Measurements from ENCODE around the gene IL17RA.
A peak's percentile ranks its signal among the peaks of the same experiment; 100 is the strongest.
"Not testable (repeated sequence)": the region's sequence is repeated elsewhere in the genome, so short reads cannot be mapped to it uniquely, and the experiment has no call there.

IL17RA gene

DNA sequence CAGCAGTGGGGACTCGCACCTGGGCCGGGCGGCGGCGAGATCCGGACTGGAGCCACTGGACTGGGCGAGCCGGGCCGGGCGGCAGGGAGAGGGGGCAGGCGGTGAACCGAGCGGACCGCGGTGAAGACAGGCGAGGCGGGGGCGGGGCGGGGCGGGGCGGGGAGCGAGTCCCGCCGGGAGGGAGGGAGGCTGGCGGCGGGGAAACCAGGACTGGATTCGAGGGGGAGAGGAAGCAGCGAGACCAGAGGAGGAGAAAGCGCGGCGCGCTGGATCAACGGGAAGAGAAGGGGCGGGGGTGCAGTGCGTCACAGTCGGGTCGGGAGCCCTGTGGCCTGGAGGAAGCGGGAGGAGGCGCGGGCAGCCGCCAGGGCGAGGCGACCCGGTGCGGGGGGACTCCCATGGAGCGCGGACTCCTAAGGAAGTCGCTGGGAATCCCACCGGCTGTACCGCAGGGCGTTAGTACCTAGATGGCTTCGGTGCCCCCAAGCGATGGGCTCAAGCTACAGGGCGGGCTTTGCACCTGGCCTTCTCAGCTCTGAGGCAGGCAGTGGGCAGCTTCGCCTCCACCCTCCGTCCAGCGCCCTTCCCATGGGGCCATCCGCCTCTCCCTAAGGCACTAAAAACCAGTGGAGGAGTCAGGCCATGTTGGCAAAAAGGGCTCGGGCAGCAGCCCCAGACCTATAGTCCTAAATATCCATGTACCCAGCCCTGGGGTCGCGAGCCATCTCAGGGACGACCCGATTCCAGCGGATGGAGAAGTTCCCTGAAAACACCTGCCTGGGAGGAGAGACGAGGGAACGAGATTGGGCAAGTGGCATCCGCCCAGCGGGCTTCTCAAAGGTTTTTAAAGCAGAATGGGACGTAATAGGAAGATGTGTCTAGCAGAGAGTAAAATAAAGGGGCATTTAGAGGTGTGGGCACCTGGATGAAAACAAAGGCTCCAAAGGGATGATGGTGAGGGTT, 36.7 kb downstream of the IL17RA start, which contains the start of gene TMEM121B:
TMEM121B (minus strand) TSS at position 128 of the 963 bp plus-strand sequence. CDS start 233 bp downstream, outside the sequence.
- DNase-seq, result peak; percentile 75 to 90

DNA sequence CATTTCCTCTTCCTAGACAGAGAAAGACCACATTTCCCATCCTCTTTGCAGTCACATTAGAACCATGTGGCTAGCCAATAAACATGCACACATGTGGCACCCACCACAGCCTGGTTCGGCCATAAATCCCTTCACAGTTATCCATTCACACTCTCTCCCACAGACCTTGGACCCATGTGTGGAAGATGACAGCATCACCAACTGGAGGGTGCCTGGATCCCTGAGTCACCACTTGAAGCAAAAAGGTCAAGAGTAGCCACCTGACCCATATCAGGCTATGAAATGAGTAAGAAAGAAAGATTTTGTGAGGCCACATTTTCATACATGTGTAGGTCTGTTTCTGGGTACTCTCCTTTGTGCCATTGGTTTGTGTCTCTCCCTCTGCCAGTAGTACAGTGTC, 45.4 kb downstream of the IL17RA start:
- DNase-seq, result no peak

DNA sequence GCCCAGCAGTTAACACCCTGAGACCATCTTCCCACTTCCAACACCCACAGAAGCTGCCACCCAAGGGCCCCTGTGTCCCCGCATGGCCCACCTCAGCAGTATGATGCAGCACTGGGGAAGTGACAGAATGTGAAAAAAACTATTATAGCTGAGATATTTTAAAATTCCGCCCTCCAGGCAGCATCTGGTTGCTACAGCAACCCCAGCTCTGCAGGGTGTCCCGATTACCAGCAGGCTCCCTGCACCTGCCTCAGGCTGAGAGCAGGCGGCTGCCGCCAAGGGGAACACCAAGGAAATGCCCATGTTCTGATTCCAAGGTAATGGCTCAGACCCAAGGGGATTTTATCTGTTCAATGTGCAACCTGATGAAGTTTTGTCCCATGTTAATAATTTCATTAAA, 46.9 kb downstream of the IL17RA start:
- DNase-seq, result no peak

DNA sequence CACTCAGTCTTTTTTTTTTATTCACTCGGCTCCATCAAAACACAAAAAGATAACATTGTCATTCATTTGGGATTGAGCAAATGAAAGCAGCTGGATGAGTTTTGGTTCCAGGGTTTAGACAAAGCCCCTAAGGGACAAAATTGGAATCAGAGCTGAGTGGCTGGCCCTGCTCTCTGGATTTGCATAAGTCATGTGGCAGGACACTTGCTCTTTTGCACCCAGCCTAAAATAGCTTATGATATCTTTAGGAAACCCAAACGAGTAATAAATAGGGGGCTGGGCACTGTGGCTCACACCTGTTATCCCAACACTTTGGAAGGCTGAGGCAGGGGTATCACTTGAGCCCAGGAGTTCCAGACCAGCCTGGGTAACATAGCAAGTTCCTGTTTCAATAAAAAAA, 47.3 kb downstream of the IL17RA start:
- DNase-seq, result no peak

DNA sequence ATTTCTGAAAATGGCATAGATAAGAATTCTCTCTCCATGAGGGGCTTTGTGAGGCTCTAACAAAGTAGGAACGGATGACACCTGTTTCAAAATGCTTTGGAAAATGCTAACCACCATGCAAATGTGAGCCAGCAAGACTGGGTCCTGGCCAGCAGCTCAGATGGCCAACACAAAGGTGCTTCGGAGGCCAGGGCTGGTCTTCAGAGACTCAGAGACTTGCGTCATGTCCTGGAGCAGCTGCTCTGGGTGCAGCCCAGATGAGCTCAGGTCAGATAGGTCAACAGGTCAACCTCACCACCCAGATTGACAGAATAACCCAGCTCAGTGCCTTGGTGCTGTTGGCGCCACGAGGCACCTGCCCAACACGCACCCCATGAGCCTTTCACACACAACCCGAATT, 48.3 kb downstream of the IL17RA start:
- DNase-seq, result no peak

DNA sequence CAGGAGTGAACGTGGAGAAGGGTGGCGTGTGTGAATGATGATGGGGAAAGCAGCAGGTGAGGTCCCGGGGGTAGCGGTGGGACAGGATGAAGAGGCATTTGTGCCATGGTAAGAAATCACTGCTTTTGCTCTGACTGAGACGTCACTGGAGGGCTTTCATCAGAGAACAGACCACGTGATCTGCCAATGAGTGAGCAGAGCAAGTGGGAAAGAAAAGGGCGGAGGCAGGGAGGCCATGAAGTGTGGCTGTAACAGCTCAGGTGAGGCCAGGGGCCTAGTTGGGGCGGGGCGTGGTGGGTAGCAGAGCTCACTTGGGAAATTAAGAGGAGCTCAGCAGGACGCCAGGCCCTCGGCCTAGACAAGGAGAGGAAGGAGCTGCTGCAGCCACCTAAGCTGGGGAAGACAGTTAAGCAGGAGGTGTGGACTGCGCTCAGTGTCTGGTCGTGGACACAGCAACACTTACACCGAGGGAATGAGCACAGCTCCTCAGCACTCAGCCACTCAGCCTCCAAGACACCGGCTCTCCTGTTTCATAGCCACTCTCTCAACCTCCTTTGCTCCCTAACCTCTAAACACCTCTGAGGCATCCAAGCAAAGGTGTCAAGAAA, 50.5 kb downstream of the IL17RA start:
- no peak for DNase-seq

DNA sequence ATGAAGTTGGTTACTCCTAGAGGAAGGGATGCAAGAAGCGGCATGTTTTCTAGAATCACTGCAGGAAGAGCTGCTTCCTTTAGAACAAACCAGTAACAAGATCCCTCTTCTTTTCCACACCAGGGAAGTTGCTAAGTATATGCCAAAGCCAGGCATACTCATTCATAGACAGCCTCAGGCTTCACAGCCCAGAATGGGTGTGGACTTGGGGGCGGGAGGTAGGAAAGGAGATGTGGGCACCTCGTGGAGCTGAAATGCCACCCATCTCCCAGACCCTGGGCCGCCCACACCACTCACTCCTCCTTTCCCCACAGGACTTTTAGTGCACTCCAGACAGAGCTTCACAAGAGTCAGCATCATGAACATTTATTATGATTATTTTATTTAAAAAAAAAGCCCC, 52.4 kb downstream of the IL17RA start:
- DNase-seq, result no peak

DNA sequence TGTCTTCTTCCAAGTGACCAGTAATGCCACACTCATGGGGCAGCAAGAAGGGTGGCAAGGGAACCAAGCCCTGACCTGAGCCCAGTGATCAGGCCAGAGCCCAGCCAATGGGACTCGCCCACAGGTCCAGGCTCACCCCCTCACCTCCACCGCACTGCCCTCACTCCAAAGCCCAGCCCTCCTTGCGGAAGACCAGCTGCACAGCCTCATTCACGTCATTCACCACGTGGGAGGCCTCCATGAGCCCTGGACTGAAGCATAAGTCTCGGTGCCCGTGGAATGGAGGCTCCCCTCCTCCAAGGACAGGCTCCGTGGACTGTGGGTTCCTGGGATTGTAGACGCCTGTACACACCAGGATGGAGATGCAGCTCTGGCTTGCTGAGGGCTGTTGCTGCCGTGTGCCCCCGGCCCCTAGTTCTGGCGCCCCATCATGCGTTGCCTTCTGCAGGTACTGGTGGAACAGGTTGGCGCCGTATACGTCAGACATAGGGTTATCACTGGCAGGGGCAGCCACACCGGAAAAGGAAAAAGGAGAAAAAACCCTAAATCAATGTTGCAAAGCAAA, 53.1 kb downstream of the IL17RA start:
- DNase-seq, result no peak

DNA sequence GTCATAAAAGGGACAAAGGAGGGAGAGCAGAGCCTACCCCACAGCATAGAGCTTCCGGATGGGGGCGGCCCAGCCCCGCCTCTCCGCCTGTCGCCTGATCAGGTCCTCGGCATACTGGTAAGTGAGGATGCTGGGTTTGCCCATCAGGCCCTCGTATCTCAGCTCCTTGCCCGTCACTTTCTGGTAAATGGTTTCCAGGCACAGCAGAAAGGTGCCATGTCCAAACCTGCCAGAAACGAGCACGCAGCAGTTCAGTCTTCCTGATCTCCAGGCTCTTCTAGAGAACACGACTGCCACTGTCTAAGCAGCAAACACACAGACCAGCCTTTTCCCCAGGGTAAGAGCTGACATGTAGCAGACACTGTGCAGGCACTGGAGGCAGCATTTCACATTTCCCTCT, 53.7 kb downstream of the IL17RA start:
- DNase-seq, result no peak

DNA sequence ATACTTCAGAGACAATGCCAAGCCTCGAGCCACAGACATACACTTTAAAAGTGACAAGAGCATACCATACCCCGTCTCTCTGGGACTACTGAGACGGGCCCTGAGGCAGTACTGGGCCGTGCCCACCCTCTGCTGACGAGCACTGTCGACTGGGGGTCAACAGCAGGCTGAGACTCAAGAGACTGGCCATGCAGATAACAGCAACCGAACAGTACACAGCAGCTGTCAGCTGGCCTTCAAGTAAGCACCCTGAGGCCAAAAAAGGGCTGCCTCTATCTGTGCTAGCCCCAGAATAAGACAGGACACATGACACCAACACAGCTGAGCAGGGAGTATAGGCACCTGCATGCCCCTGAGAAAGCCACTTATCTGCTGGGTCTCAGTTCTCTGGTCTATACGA, 55.2 kb downstream of the IL17RA start:
- no peak for DNase-seq

DNA sequence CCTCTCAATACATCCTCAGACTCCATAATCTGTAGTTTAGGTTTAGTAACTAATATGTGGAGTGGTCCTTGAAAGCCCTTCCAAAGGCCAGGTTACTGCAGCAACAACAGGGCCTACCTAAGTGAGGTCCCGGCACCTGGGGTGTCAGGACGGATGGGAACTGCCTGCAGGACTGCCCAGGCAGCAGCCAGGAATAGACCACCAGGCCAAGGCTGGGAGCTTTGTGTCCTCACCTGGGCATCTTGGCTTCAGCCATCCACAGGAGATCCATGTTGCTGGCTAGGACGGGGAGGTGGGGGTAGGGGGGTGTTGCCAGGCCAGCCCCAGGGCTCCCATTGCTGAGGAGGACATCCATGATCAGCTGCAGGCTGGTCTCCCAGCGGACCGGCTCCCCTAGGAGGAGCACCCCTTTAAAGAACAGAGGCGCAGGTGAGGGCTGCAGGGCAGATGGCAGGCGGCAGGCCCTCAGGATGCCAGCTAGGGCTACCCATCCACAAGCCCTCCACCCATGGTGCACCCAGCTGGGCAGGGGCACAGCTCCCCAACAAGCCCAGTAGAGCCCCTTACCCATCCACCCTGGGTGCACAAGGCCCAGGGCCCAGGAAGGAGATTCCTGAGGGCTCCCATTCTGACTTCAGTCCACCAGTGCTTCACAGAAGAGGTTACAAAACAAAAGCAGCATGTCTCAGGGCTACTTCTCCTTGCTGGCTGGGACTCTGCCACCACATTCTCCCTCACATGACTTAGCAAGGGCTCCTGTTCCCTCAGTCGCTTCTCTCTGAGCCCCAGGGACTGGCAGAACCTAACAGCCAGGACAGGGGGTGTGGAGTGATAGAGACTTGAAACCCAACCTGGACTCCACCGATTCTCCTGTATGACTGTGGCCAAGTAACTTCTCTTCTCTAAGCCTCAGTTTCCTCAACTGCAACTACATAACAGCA, 56.3 kb downstream of the IL17RA start:
- DNase-seq, result no peak

DNA sequence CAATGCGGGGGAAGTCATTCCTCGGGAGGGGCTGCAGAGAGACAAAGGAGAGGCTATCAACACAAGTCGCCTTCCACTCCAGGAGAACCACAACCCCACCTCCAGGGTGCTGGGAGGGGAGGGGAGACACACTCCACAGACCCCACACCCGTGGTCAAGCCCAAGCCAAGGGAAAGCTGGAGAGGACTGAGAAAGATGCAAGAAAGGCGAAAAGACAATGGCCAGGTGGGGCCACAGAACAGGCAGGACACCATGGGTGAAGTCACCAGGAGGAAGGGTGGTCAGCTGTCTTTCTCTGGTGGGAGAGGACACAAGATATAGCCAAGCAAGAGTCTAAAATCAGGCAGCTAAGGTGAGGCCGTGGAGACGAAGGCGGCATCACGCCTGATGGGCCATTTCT, 58.3 kb downstream of the IL17RA start:
- DNase-seq, result no peak

DNA sequence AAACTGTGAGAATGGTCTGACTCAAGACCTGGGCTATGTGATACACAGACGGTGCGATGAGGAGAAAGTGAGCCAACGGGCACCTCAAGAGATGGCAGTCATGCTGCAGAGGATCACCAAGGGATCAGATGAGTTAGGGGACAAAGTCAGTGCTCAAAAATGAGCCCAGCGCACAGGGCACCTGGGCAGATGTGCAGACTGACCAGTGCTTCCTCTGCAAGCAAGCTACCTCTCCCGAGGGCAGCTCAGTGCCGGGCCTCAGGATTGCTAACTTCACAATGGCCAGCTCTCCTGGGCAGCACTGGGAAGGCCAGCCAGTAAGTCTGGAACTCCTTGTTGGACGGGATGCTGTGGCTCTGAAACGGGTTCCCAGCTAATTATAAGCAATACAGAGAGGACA, 59.0 kb downstream of the IL17RA start:
- no peak for DNase-seq

DNA sequence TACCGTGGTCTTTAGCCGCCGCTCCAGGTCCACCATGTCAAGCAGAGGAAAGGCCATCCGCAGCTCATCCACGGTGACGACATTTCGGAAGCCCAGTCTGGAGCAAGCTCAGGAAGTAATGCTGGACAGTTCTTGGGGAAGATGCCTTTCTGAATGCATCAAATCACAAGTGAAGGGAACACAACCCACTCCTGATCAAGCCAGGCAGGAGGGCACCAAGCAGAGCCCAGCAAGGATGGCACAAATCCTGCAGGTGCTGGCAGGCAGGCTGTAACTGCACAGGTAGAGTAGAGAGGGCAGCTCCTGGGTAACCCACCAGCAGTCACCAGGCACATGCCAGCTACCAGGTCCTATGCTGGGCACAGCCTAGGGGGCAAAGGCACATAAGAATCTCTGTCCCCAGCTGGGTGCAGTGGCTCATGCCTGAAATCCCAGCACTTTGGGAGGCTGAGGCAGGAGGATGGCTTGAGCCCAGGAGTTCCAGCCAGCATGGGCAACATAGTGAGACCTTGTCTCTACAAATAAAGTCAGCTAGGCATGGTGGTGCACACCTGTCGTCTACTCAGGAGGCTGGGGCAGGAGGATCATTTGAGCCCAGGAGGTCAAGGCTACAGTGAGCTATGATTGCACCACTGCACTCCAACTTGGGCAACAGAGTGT, 60.4 kb downstream of the IL17RA start:
- no peak for DNase-seq

DNA sequence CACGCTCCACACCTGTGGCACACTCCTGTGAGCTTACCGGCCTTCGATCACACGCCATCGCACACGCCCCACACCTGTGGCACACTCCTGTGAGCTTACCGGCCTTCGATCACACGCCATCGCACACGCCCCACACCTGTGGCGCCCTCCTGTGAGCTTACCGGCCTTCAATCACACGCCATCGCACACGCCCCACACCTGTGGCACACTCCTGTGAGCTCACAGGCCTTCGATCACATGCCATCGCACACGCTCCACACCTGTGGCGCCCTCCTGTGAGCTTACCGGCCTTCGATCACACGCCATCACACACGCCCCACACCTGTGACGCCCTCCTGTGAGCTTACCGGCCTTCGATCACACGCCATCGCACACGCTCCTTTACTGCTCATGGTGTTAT, 62.7 kb downstream of the IL17RA start:
- not testable (repeated sequence) for DNase-seq

DNA sequence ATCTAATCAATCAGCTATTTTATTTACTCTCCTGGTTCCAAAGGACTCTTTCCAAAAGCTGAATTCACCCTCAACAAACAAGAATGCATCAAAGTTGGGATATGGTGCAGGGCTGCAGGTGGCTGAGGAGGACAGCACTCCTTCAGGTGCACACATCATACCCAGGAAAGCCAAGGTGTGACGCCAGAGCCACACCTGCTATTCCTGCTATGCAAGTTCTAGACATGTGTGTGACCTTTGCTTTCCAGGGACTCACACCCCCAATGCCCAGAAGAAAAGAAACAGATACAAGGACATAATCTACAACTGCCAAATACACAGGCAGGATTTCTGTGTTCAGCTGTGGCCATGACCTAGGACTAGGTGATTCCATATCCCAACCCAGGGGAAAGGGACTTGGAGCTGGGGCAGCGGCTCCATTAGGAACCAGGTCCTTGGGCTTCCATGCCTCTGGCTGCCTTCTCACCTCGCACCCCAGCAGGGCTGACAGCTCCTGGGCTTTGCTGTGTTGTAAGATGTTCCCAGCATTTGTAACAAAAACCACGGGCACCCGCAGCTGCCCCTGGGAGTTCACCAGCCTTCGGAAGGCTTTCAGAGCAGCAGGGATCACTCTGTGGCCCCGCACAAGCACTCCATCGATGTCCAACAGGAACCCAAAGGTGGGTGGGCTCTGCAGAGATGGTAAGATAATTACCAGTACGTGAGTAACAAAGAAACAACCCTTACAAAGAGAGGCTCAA, 64.4 kb downstream of the IL17RA start:
- no peak for DNase-seq

DNA sequence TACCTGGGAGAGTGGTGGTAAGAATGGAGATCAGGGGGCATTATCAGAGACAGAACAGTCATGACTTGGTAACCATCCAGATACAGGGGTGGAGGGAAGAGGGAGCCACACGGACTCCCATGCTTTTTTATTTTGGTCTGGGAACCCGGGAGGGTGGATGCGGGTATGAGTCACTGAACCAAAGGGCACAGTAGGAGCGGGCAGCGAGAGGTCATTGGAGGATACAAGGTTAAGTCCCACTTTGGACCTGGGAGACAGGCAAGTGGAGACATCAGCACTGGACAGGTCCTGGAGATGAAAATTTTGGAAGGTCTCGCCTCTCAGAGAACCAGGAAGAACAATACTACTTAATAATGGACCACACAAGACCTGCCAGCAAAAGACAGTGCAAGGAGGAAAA, 67.5 kb downstream of the IL17RA start:
- DNase-seq, result no peak

DNA sequence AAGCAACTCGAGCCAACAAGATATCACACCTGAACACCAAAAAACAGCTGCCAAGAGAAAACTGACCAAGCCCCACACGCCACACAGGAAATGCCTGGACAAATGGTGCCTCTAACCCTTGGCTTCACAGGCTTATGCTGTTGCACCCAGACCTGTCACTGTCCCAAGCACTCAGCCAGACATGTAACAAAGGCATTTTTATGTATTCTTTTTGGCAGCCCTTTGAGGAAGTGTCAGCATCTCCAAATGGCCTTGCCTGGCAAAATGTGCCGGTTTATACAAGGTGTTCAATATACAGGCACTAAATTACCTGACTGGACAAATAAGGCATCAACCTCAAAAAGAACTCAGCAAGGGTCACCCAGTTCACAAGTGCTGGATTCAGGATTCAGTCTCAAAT, 68.2 kb downstream of the IL17RA start:
- no peak for DNase-seq

DNA sequence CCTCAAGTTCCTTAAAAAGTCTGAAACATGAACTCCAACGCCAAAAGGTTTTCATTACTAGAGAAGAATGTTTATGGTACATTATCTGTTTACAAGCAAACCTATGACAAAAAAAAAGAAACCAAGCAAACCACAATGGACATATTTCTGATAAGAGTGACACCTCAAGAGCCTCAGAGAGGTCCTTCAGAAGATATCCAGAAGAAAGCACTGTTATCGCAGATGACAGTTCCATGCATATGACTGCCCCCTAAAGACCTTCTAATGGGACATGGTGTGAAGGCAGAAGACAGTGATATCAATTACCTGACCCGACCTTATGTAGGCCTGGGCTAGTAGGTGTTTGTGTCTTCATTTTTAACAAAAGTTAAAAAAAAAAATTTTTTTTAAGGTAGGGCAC, 71.1 kb downstream of the IL17RA start:
- no peak for DNase-seq

DNA sequence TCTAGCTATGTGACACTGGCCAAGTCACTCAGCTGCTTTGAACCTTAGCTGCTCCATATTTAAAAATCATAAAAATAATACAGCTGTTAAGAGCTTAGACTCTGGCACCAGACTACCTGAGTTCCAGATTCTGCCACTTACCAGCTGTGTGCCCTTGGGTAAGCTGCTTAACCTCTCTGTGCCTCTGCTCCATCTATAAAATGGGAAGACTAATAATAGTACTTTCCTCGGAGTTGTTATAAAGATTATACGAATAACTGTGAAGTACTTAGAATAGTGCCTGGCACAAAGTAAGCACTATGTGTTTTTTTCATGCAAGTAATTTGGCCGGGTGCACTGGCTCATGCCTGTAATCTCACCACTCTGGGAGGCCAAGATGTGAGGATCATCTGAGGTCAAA, 72.9 kb downstream of the IL17RA start:
- DNase-seq, result no peak

DNA sequence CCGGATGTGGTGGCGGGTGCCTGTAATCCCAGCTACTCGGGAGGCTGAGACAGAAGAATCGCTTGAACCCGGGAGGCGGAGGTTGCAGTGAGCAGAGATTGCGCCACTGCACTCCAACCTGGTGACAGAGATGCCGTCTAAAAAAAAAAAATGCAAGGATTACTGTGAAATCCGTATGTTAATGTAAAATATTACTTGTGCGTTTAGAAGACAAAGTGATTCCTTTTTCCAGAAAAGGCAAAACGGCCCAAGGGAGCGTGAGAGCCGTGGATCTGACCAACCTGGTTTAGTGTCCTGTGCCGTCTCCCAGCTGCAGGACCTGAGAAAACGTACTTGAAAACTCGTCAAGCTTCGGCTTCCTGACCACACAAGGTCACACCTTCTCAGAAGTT, 73.4 kb downstream of the IL17RA start:
- DNase-seq, result no peak
